ENCODE results near the gene PTCSC3.

- TF ChIP-seq PPARG (CRISPR knock-in tag; conservative IDR thresholded peaks at IDR 0.05) (no peak), CTCF (CRISPR knock-in tag; IDR thresholded peaks at IDR 0.05) (no peak), GTF2F1 (IDR thresholded peaks at IDR 0.05; ENCODE audit: low read length) (no peak), NFKBIZ (CRISPR knock-in tag; IDR thresholded peaks at IDR 0.05) (no peak), ATF6 (CRISPR knock-in tag; conservative IDR thresholded peaks at IDR 0.05) (no peak), CC2D1A (CRISPR knock-in tag; IDR thresholded peaks at IDR 0.05) (no peak), POLR2A (IDR thresholded peaks at IDR 0.05; ENCODE audit: insufficient read depth in 1 of 2, low read depth in 2 of 2, low read length in 2 of 2) (no peak), ZFX (CRISPR knock-in tag; IDR thresholded peaks at IDR 0.05; ENCODE audit: low read depth) (no peak), MAF1 (CRISPR knock-in tag; IDR thresholded peaks at IDR 0.05; ENCODE audit: borderline replicate concordance) (no peak), HOXA9 (CRISPR knock-in tag; IDR thresholded peaks at IDR 0.05; ENCODE audit: borderline replicate concordance) (no peak), NFIC (IDR thresholded peaks at IDR 0.05; ENCODE audit: low read length) (no peak), SMARCC2 (IDR thresholded peaks at IDR 0.05) (no peak)
- TF ChIP-seq, protein P1, sequence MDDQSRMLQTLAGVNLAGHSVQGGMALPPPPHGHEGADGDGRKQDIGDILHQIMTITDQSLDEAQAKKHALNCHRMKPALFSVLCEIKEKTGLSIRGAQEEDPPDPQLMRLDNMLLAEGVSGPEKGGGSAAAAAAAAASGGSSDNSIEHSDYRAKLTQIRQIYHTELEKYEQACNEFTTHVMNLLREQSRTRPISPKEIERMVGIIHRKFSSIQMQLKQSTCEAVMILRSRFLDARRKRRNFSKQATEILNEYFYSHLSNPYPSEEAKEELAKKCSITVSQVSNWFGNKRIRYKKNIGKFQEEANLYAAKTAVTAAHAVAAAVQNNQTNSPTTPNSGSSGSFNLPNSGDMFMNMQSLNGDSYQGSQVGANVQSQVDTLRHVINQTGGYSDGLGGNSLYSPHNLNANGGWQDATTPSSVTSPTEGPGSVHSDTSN (CRISPR knock-in tag; IDR thresholded peaks at IDR 0.05; ENCODE audit: borderline replicate concordance), result no peak
- TF ChIP-seq, protein P2, sequence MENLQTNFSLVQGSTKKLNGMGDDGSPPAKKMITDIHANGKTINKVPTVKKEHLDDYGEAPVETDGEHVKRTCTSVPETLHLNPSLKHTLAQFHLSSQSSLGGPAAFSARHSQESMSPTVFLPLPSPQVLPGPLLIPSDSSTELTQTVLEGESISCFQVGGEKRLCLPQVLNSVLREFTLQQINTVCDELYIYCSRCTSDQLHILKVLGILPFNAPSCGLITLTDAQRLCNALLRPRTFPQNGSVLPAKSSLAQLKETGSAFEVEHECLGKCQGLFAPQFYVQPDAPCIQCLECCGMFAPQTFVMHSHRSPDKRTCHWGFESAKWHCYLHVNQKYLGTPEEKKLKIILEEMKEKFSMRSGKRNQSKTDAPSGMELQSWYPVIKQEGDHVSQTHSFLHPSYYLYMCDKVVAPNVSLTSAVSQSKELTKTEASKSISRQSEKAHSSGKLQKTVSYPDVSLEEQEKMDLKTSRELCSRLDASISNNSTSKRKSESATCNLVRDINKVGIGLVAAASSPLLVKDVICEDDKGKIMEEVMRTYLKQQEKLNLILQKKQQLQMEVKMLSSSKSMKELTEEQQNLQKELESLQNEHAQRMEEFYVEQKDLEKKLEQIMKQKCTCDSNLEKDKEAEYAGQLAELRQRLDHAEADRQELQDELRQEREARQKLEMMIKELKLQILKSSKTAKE (CRISPR knock-in tag; IDR thresholded peaks at IDR 0.05; ENCODE audit: borderline replicate concordance), result no peak
Observed at GRCh38 chr14:36113341-36113740, 63.2 kb downstream of the PTCSC3 start.

Data from HepG2 (cell line).